Stomach (tissue), 4 donors: Measurements from ENCODE around the gene PRTN3.

Experiments used
- EP300 ChIP-seq: sonication (generic); formaldehyde crosslinking; IDR thresholded peaks from one replicate; pipeline ENCODE4 v1.6.1; 2017; ENCODE audit warnings: antibody characterized with exemption
- POLR2A ChIP-seq, 4 donors: fragments of 450-650 bp; IDR thresholded peaks; one replicate each; pipeline ENCODE4 v1.6.1; 2016; ENCODE audit warnings: antibody characterized with exemption in 4 of 4, control low read depth in 2 of 4, mild to moderate bottlenecking in 1 of 4, moderate library complexity in 1 of 4
- POLR2AphosphoS5 ChIP-seq, 3 donors: sonication (generic); formaldehyde crosslinking; IDR thresholded peaks; one replicate each; pipeline ENCODE4 v1.6.1; 2016; ENCODE audit warnings: antibody characterized with exemption in 3 of 3
- TF ChIP-seq, protein P1 (sequence below), 7 experiments: fragments of 450-650 bp in 4 of 7; fragments of 200-600 bp in 3 of 7; sonication (generic) in 3 of 7; IDR thresholded peaks; one replicate each; pipeline ENCODE4 v1.5.1; 2016 to 2019; ENCODE audit warnings: antibody characterized with exemption in 7 of 7, control low read depth in 2 of 7, mild to moderate bottlenecking in 1 of 7

- TF ChIP-seq, protein P1, sequence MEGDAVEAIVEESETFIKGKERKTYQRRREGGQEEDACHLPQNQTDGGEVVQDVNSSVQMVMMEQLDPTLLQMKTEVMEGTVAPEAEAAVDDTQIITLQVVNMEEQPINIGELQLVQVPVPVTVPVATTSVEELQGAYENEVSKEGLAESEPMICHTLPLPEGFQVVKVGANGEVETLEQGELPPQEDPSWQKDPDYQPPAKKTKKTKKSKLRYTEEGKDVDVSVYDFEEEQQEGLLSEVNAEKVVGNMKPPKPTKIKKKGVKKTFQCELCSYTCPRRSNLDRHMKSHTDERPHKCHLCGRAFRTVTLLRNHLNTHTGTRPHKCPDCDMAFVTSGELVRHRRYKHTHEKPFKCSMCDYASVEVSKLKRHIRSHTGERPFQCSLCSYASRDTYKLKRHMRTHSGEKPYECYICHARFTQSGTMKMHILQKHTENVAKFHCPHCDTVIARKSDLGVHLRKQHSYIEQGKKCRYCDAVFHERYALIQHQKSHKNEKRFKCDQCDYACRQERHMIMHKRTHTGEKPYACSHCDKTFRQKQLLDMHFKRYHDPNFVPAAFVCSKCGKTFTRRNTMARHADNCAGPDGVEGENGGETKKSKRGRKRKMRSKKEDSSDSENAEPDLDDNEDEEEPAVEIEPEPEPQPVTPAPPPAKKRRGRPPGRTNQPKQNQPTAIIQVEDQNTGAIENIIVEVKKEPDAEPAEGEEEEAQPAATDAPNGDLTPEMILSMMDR (IDR thresholded peaks at IDR 0.05) = no peak
- TF ChIP-seq POLR2A (IDR thresholded peaks at IDR 0.05) (no peak), POLR2AphosphoS5 (IDR thresholded peaks at IDR 0.05) (no peak), EP300 (no peak)
These were observed at the start of gene PRTN3 for GRCh38 chr19:840519-841206.
